Lung microvascular endothelial cell (primary cell): Measurements from ENCODE around the gene CRYBG1. TPM values are rescaled to one million over a fixed set of nuclear protein-coding genes. Genes with fewer than 3 reads are reported as not detected.

ENCODE experiments used
- DNase-seq, 2 donors: peaks; one replicate each; pipeline versions ENCODE4 v3.0.0 to v3.0.0-alpha.2; 2010; ENCODE audit warnings: low read depth in 2 of 2
- total RNA-seq: library from RNA; depleted of rRNA; stranded (reverse); fragments of >200 nt; gene quantifications from 2 replicates; pipeline ENCODE4 v1.2.1, GENCODE V29; 2014

CRYBG1 gene
- total RNA-seq: 5.0 and 7.4 TPM in 2 replicates

- DNase-seq: peak; percentile 5 to 43
Measured at GRCh38 chr6:106360410-106360988, at the start of gene CRYBG1. TSS of gene CRYBG1 (plus strand) at chr6:106360717. CDS start at chr6:106360909, 192 bp downstream.

DNA sequence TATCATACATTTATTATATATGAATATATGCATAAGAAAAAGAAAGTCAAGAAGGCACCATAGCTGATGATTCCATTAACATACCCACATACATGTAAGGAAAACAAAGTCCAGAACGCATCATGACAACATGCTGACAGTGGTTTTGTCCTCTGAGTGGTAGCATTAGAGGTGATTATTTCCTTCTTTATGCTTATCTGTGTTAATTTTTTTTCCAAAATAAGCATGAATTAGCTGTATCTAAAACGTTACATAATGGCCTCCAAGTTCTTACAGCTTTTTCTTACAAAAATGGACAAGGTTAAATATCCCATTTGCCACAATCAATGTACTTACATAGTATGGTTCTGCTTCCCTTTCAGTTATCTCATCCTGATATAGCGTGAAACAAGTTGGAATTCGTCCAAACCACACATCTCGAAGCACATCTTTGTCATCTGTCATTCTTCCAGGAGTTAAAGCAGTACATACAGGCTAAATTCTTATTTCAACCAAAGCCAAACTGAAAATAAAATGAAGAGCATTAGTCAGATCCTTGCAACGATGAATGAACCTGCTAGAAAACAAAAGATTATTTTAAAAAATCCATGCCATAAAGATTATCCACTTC, 44.6 kb upstream of the CRYBG1 start:
- DNase-seq: peak in 1 of 2 donors; percentile 47

GRCh38 chr6:106316375-106316766, 44.1 kb upstream of the CRYBG1 start:
- DNase-seq: no peak

DNA sequence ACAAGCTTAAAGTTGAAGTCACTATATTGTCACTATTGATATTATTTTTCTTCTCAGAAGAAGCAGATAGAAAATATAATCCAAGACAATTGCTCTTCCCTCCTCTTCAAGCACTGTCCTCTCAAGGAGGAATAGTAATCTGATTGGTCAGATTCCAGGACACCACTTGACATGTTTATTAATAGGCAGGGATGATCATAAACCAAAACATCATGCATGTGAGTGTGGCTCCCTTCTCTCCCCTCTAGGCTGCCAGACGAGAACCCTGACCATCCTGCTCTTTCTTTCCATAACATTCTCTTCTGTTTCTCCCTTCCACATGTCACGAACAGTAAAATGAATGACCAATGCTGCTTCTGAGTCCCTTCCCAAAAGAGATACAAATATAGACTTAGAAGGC, 42.5 kb upstream of the CRYBG1 start:
- no peak for DNase-seq

DNA sequence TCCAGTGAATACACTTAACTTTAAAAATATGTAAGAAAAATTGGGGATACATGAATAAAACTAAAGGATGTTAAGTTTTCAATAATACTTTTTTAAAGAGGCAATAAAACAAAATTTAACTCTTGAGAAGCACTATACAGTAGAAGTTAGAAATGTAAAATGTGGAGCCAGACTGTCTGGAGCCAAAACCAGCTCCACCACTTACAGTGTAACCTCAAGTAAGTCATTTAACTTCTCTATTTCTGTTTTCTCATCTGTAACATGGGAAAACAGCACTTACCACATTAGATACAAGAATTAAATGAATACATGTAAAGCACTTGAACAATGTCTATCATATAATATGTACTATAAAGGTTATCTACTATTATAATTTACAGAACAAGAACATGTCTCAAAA, 41.7 kb upstream of the CRYBG1 start:
- DNase-seq: no peak

GRCh38 chr6:106321940-106322339, 38.6 kb upstream of the CRYBG1 start:
- no peak for DNase-seq

GRCh38 chr6:106324726-106325335, 35.7 kb upstream of the CRYBG1 start:
- peak in 1 of 2 donors; percentile 8 for DNase-seq

DNA sequence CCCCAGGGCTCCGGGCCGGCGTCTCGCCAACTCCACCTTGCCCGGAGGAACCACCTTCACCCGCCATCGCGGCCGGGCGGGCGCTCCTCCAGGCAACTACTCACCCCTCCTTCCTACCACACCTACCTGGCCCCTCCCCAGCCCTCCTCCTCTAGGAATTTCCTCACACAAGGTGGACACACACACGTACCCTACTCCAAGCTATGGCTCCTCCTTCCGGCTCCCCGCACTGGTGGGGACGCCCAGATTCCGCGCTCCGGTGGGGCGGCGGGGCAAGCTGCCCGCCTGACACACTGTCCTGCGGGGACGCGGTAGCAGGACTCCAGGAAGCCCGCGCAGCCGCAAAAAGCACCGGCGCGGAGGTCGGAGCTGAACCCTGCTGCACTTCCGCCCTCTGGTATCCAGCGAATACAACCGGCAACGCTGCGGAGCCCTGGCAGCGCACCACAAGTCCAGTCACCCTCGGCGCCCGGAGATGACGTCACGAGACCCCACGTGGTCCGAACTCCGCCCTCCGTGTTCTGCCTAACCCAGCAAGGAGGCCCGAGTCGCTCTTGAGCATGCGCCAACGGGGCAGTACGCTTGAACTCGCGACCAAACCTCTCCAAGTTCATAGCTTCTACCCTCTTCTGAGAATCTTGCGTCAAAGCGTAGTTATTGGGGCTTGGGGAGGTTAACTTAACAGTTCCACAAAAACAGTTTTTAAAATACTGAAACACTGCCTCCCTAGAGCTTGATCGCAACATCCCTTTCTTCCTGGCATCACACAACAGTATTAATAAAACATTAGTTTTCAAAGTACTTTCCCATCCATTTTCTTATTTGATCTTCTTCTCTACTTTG, 35.0 kb upstream of the CRYBG1 start, which contains the start of gene ATG5:
TSS of gene ATG5 (minus strand) at position 425 of the 843 bp plus-strand sequence. CDS start 9,552 bp downstream, outside the sequence.
- DNase-seq: peak; percentile 99 to 100

GRCh38 chr6:106334646-106335448, 25.7 kb upstream of the CRYBG1 start:
- peak; percentile 57 to 74 for DNase-seq

GRCh38 chr6:106339334-106340029, 21.0 kb upstream of the CRYBG1 start:
- DNase-seq: peak; percentile 63 to 65

GRCh38 chr6:106347219-106347618, 13.3 kb upstream of the CRYBG1 start:
- DNase-seq: no peak

DNA sequence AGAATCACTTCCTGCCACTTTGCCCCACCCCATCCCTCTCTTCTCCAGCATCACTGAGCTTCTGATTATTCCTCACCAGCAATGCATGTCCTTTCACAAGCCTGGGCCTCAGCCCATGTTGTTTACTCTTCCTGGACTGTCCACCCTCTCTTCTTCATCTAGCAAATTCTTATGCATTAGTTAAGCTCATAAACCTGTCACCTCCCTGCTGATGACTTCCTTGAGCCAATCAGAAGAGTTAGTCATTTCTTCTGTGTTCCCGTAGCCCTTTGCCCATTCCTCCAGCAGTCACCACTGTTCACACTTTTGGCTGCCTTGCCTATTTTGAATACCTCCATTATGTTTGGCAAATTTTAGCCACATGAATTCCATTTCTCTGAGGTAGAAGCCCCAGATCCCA, 4.1 kb upstream of the CRYBG1 start:
- DNase-seq: no peak

GRCh38 chr6:106359959-106360409, 533 bp upstream of the CRYBG1 start:
- no peak for DNase-seq

- DNase-seq: no peak
Measured at GRCh38 chr6:106360989-106361430, 493 bp downstream of the CRYBG1 start.

DNA sequence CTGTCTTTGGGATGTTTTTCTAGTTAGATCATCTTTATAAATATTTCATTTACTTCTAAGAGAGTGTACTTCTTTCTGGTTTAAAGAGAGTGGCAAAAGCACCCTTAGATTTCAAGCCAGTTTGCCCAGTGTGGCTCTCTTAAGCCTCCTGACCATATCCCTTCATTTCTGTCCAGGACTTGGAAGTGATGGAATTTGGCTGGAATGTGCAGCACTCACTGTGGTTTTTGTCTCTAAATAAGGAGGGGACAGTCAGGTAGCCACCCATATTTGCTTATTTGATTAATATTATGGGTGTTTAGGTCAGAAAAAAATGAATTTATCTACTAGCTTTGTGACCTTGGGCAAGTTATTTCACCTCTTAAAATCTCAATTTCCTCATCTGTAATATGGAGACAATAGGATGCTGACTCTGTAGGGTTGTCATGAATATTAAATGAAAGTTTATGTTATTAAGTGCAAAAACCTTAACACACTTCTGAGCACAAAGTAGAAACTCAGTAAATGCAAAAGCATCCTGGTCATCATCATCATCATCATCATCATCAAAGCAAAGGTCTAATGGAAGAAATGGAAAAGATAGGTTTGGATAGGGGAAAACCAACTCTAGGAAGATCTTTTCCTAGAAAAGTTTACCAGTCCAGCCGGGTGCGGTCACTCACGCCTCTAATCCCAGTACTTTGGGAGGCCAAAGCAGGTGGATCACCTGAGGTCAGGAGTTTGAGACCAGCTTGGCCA, 3.1 kb downstream of the CRYBG1 start:
- no peak for DNase-seq

DNA sequence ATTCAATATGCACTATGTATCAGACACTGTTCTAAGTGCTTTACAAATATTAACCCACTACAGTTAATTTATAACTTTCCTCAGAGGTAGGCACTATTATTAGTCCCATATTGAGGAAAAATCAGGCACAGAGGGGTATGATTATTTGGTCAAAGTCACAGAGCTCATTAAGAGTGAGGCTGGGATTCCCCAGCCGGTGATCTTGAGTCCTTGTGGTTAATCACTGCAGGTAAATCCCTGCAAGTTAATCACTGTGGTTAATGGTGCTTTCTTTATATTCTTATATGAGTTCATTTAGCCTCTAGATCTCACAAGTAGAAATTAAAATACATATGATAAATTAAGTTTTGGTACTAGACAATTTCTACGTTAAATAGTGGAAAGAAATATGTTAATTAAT, 9.2 kb downstream of the CRYBG1 start:
- no peak for DNase-seq

GRCh38 chr6:106370639-106371038, 10.1 kb downstream of the CRYBG1 start:
- DNase-seq: peak in 1 of 2 donors; percentile 15

DNA sequence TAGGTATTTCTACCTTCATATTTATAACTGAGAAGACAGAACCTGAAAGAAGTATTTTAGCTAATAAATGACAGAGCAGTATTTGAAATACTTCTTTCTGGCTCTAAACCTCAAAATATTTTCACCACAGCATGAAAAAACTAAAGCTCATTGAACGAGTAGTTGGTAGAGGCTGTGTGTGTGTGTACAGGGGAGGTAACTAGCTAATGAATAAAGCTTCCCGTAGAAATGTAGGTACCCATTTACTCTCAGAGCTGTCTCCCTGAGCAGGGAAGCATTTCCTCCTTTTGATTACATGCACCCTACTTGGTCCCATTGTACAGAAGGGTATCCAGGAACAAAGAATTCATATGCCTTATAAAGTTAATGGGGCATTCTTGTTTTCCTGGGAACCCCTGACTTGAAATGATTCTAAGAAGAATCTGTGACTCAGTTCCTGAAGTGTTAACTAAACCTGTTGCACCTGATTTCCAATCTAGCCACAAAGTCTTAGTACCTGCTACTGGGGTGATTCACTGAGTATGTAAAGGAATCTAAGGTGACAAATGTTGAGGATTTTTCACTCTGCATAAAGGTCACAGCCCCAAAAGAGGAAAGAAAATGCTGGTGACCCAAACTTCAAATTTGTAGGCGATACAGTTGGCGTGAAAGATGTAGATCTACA, 12.5 kb downstream of the CRYBG1 start:
- no peak for DNase-seq
